D341Med (cell line): Measurements from ENCODE around the gene ATG16L2.
"Not testable (repeated sequence)": the region's sequence is repeated elsewhere in the genome, so short reads cannot be mapped to it uniquely, and the experiment has no call there.

Experiments
- DNase-seq: peaks from one replicate; pipeline ENCODE4 v3.0.0; 2012; ENCODE audit warnings: low spot score

ATG16L2 gene

DNA sequence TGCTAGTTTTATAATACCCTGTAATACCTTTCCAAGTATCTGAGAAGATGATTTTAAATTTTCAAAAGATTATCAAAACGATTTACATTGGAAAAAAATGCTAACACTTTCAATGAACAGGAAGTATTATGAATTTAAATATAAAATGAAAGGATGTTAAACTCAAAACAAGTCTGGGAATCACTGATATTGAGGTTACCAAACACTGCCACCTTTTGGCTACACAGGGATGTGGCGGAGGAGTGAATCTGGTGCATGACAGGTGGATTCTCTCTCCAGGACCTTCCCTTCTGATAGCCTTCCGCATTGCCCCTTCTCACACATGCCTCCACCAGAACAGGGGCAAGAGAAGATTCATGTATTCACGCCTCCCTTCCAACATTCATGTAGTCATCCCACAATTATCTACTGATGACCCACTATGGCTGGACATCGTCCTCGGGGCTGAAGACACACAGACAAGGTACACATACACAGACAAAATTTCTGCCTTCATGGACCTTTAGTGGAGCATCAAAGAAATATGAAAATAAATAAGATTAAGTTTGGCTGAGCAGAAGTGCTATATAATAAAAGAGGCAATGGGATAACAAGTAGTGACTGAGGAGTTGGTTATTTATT lies 34.7 kb downstream of the ATG16L2 start:
- peak; percentile 71 for DNase-seq

DNA sequence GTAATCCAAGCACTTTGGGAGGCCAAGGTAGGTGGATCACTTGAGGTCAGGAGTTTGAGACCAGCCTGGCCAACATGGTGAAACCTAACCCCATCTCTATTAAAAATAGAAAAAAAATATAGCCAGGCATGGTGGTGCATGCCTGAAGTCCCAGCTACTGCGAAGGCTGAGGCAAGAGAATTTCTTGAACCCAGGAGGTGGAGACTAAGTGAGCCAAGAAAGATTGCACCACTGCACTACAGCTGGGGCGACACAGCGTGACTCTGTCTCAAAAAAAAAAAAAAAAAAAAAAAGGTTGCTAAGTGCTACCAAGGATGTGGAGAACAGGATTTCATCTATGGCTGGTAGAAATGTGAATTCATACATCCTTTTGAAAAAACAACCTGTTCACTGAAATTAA lies 36.6 kb downstream of the ATG16L2 start:
- no peak for DNase-seq

DNA sequence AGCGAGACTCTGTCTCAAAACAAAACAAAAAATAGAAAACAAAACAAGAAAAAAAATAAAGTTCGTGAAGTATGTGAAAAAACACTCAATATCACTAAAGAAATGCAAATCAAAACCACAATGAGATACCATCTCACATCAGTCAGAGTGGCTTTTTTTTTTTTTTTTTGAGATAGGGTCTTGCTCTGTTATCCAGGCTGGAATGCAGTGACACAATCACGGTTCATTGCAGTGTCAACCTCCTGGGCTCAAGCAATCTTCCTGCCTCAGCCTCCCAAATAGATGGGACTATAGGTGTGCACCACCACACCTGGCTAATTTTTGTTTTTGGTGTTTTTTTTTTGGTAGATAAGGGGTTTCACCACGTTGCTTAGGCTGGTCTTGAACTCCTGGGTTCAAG lies 37.5 kb downstream of the ATG16L2 start:
- no peak for DNase-seq

DNA sequence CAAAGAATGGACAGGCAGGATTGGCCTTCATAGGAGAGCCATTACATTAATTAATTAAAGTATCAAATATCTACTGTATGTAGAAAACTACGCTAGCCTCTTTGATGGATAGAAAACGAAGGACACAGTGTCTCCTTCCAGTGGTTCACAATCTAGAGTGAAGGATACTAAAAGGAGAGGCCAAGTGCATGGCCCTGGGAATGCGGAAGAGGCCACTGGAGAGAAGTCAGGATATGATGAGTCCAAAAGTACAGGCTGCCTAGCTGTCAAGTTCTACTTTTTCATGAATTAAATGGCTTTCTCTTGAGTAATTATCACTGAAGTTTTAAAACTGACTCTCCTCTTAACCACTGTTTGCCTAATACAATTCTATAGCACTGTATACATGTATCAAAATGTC lies 41.9 kb downstream of the ATG16L2 start:
- no peak for DNase-seq

DNA sequence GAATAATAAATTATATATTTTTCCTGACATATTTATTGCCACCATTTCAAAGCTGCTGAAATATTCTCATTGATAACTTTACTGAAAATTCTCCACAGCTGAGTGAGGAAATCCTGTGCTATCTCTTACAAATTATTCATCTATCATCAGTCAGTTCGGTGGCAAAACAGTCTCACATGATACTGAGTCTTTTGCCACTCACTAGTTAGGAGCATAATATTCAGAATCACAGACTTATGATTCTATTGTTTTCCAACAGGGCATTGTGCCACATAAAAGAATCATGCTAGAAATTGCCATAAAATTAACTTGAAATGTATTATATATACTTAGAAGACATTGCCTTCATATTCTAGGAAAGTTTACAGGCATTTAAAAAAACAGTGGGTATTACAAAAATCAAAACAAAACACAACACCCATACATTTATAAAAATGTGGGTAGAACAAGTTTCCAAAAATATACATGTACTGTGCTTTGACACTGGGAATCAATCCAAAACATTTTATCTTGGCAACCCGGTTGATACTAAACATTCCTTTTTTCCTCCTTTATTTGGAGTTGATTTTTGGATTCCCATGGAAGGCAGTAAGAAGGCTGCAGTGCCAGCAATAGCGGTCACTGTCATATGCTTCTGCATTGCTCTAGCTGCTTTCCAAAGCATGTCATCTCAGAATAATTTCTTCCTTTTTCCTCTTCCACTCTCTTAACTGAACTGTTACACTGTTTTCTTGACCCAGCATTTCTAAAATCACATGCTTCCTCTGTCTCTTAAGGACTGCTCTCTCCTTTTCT lies 42.5 kb downstream of the ATG16L2 start:
- no peak for DNase-seq

DNA sequence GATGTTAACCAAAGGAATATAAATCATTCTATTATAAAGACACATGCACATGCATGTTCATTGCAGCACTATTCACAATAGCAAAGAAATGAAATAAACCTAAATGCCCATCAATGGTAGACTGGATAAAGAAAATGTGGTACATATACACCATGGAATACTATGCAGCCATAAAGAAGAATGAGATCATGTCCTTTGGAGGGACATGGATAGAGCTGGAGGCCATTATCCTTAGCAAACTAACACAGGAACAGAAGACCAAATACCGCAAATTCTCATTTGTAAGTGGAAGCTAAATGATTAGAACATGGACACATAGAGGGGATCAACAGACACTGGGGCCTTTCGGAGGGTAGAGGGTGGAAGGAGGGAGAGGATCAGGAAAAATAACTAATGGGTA lies 44.1 kb downstream of the ATG16L2 start:
- not testable (repeated sequence) for DNase-seq

DNA sequence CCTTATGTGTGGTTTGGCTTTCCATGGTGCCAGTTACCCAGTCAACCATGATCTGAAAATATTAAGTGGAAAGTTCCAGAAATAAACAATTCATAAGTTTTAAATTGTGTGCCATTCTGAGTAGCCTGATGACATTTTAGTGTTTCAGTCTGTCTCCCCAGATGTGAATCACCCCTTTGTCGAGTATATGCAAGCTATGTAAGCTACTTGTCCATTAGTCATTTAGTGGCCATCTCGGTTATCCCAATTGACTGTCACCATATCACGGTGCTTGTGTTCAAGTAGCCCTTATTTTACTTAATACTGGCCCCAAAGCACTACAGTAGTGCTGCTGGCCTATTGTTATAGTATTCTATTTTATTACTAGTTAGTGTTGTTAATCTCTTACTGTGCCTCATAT lies 44.9 kb downstream of the ATG16L2 start:
- DNase-seq, result no peak

DNA sequence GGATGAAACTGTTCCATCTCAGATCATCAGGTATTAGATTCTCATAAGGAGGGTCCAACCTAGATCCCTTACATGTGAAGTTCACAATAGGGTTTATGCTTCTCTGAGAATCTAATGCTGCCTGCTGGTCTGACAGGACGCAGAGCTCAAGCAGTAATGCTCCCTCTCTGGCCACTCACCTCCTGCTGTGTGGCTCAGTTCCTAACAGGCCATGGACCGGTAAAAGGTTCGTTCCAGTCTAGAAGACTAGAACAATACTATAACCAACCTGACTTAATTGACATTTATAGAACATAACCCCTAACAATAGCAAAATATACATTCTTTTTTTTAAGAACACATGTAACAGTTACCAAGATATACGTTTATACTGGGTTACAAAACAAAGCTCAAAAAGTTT lies 45.8 kb downstream of the ATG16L2 start:
- no peak for DNase-seq

DNA sequence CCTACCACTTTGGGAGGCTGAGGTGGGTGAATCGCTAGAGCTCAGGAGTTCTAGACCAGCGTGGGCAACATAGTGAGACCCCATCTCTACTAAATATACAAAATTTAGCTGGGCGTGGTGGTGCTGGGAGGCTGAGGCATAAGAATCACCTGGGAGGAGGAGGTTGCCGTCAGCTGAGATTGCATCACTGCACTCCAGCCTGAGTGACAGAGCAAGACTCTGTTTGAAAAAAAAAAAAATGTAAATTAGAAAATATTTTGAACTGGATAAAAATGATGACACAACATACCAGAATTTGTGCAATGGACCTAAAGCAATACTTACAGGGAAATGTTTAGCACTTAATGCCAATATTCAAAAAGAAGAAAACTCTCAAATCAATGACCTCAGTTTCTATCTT lies 46.4 kb downstream of the ATG16L2 start:
- no peak for DNase-seq

DNA sequence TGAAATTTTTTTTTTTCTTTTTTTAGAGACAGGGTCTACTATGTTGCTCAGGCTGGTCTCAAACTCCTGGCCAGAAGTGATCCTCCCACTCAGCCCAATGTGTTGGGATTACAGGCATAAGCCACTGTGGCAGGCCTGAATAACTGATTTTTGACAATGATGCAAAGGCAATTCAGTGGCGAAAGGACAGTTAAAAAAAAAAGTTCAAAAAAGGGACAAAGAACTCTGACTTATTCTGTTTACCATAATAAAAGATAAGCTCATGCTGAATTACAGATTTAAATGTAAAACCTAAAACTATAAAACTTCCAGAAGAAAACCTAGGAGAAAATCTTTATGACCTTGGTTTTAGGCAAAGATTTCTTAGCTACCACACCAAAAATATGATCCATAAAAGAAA lies 48.9 kb downstream of the ATG16L2 start:
- DNase-seq, result no peak

DNA sequence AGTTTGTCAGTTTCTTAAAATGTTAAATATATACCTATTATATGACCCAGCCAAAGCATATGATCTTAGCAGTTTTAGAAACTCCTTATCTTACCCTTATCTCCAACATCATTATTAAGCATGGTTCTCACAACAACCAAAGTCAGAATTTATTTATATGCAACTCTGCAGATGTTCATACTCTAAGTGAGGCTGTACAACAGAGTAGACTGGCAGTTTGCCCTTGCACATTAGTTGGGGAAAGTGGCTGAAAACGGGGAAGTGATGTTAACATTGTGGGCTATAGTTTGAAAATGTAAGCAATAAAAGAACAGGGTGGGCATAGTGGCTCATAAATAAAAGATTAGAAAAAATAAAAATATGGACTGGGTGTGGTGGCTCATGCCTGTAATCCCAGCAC lies 49.7 kb downstream of the ATG16L2 start:
- no peak for DNase-seq

DNA sequence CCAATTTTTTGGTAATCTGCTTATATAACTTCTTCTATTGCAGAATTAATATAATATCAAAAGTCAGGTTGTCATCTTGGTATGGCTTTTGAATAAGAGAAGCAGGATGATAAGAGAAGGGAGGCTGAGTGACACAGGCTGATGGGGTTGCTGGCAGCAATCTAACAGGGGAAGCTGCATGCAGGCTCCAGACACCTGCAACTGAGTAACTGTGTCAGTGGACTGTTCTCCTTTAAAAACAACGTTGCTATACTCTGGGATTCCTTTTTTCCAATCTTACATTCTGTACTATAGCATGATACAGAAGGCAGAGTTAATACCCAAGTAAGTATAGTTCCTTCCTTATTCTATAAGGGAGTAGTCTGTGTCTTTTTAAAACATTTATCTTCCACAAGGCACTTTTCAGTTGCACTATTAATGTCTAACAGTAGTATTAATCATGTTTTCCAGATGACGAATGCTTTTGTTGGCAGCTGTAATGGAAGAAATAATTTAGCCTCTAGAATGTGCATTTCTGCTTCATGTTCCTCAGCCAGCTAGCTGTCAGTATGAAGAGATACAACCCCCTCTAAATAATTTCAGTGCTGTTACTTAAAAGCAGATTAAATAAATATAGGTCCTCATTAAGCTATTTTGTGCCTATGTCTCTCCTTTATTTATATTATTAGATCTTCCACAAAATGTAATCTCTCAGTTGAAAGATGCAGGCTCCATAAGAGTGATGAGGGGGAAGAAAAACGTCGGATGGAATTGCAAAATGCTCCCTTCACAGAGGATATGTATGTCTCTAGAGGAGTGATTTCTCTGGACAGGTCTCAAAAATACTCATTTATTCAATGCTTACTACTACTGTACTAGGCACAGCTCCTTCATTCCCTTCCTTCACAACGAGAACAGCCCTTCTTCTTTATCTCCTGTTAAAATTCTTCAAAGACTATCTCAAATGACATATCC lies 50.8 kb downstream of the ATG16L2 start:
- DNase-seq, result no peak

DNA sequence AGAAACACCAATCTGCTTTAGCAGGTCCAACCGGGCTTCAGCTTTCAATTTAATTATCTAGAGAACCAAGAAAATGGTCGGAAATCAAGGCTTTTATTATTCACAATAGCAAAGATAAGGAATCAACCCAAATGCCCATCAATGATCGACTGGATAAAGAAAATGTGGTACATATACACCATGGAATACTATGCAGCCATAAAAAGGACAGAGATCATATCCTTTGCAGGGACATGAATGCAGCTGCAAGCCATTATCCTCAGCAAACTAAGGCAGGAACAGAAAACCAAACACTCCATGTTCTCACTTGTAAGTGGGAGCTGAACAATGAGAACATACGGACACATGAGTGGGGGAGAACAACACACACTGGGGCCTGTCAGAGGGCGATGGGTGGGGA lies 53.8 kb downstream of the ATG16L2 start:
- no peak for DNase-seq

DNA sequence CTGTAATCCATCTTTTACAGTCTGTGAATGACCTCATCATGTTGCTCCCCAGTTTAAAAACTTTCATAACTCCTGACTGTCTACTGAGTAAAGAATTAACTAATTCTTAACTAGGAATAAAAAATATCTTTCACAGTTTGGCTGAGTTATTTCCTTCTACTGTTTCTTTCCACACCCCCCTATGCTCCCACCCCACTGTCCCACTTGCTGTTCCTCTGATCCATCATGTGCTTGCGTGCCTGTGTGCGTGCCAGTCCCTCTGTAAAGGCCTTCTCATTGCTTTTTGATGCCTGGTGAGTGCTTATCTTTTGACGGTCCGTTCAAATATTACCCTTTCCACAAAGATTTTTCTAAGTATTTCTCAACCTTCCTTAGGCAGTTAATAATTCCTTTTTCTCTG lies 55.6 kb downstream of the ATG16L2 start:
- DNase-seq, result no peak

DNA sequence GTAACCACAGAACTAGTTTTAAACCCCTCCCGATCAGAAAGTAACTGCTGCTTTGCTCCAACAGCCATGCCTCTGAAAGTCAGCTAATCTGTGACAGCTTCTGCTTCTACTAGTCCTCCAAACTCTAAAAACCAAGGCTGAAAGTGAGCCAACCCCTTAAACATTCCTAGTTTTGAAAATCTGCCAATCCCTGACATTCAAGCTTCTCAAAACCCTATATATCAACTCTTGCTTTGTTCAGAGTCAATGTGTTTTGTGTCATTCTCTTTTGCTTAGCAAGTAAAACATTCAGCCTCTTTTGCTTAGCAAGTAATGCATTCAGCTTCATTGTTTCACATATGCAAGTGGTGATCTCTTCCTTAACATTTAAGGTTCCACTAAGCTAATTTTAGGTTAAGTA lies 56.9 kb downstream of the ATG16L2 start:
- no peak for DNase-seq

DNA sequence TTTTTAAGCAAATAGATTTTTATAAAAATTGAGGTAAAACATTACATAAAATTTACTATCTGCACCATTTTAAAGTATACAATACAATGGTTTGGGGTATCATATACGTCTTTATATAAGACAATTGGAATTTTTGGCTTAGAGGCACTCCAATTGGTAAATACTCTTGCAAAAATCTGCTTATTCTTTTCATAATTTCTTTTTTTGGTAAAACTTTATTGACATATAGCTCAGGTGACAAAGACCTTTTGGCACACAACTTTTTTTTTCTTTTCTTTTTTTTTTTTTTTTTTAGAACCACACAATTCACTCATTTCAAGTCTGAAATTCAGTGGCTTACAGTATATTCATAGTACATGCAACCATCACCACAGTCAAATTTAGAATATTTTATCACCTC lies 57.8 kb downstream of the ATG16L2 start:
- DNase-seq, result no peak

DNA sequence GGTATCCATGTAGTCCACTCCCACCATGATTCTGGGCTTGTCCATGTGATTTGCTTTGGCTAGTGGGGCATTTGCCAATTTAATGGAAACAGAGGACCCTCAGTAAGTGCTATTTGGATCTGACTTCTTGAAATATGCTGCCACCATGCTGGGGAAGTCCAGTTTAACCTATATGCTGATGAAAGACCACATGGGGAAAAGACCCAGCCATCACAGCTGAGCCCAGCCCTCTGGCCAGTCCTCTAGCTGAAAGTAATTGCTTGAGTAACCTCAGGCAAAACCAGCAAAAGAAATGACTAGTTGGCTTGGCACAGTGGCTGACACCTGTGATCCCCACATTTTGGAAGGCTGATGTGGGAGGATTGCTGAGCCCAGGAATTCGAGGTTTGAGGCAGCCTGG lies 61.5 kb downstream of the ATG16L2 start:
- DNase-seq, result no peak

DNA sequence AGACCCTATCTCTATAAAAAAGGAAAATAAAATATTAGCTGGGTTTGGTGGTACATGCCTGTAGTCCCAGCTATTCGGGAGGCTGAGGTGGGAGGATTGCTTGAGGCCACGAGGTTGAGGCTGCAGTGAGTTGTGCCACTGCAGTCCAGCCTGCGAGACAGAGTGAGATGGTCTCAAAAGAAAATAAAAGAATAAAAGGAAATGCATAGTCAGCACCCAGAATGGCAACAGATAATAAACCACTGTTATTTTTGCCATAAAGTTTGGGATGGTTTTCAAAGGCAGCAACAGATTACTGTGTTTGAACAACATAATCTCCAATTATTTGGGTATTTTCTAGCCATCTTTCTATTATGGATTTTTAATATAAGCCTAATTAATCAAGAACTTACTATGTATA lies 61.9 kb downstream of the ATG16L2 start:
- no peak for DNase-seq
